SU-DHL-6 (cell line): ENCODE measurements around the gene DIPK1B.

Source experiments
- H2AFZ ChIP-seq: fragments of 200-600 bp; sonication (generic); 2 replicates; pipeline ENCODE4 v1.6.1; 2014; ENCODE audit warnings: low read depth, mild to moderate bottlenecking, moderate library complexity, mixed read lengths, antibody characterized with exemption, low read length; ENCODE audit not compliant: severe bottlenecking
- H3F3A ChIP-seq: fragments of 200-600 bp; shearing (Covaris generic); 2 replicates; pipeline ENCODE4 v1.6.0; 2016; ENCODE audit warnings: antibody characterized with exemption, mild to moderate bottlenecking; ENCODE audit not compliant: insufficient read depth
- H3K27ac ChIP-seq: fragments of 200-600 bp; sonication (generic); 2 replicates; pipeline ENCODE4 v1.5.1; 2016; ENCODE audit warnings: low read depth, mild to moderate bottlenecking, low read length, moderate library complexity, mixed read lengths
- H3K27me3 ChIP-seq: fragments of 200-600 bp; sonication (generic), shearing (Covaris generic); 2 replicates; pipeline ENCODE4 v1.6.0; 2014; ENCODE audit warnings: mild to moderate bottlenecking, low read length
- H3K36me3 ChIP-seq: fragments of 200-600 bp; sonication (generic); 2 replicates; pipeline ENCODE4 v1.6.1; 2014; ENCODE audit warnings: mild to moderate bottlenecking, low read length, mixed read lengths
- H3K4me2 ChIP-seq: fragments of 300-600, 200-600 bp; shearing (Covaris generic), sonication (generic); 2 replicates; pipeline ENCODE4 v1.6.0; 2014; ENCODE audit warnings: low read length, low read depth, mild to moderate bottlenecking; ENCODE audit not compliant: poor library complexity, severe bottlenecking
- H3K4me3 ChIP-seq: fragments of 200-600 bp; sonication (generic); 2 replicates; pipeline ENCODE4 v1.5.1; 2014; ENCODE audit warnings: antibody characterized with exemption, low read length, mild to moderate bottlenecking, mixed read lengths; ENCODE audit not compliant: insufficient read depth, poor library complexity, severe bottlenecking
- H3K79me2 ChIP-seq: fragments of 200-600 bp; sonication (generic); 2 replicates; pipeline ENCODE4 v1.6.1; 2014; ENCODE audit warnings: mild to moderate bottlenecking, low read length, moderate library complexity; ENCODE audit not compliant: insufficient read depth
- H3K9ac ChIP-seq: fragments of 200-600 bp; sonication (generic); 2 replicates; pipeline ENCODE4 v1.7.0; 2014; ENCODE audit warnings: mild to moderate bottlenecking, low read length
- H3K9me2 ChIP-seq: fragments of 200-600 bp; sonication (generic); replicated peaks from 2 replicates; pipeline ENCODE4 v1.6.1; 2014; ENCODE audit warnings: low read length; ENCODE audit not compliant: insufficient read depth
- H3K9me3 ChIP-seq: fragments of 200-600 bp; sonication (generic); 2 replicates; pipeline ENCODE4 v1.6.1; 2014; ENCODE audit warnings: low read length, mixed read lengths; ENCODE audit not compliant: insufficient read depth
- H4K20me1 ChIP-seq: fragments of 200-600 bp; sonication (generic); 2 replicates; pipeline ENCODE4 v1.6.1; 2014; ENCODE audit warnings: low read depth, mild to moderate bottlenecking, antibody characterized with exemption, low read length, moderate library complexity, mixed read lengths
- EZH2phosphoT487 ChIP-seq: fragments of 200-600 bp; sonication (generic), shearing (Covaris generic); conservative IDR thresholded peaks from 2 replicates; pipeline ENCODE4 v1.6.1; 2018; ENCODE audit warnings: mild to moderate bottlenecking, antibody characterized with exemption, low read length, moderate library complexity, mixed read lengths
- TF ChIP-seq, protein P1 (sequence below): fragments of 200-600 bp; sonication (generic); IDR thresholded peaks from one replicate; pipeline ENCODE4 v1.5.1; 2017; ENCODE audit warnings: antibody characterized with exemption, mild to moderate bottlenecking, low read length, moderate library complexity; ENCODE audit not compliant: insufficient read depth, poor library complexity, severe bottlenecking

Gene DIPK1B

DNA sequence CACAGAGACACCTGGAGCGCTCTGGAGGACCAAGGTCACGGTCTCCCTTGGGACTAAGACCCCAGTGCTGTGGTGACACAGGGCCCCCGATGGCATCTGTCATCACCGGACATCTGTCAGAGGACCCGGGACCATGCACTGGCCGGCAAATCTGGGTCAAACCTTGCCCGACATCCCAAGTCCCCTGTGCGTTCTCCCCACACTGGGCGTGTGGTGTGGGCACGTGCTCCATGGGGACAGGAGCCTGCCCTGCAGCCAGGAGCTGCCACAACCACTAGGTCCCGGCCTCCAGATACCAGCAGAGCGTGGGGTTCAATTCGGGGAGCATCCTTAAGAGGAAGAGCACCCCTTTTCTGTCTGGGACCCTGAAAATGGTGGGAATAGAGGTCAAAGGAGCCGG, 28.6 kb upstream of the DIPK1B start:
- H3F3A ChIP-seq: no peaks in the 10 kb centered on the region; the same call in 1 of the 2 replicates
- H3K9ac ChIP-seq: no peak overlapping the region
- H3K79me2 ChIP-seq: no peaks in the 10 kb centered on the region
- no peak overlapping the region for H3K27ac ChIP-seq
- H3K4me2 ChIP-seq: no peak overlapping the region
- H3K27me3 ChIP-seq: no peaks in the 10 kb centered on the region
- no peaks in the 10 kb centered on the region for H3K36me3 ChIP-seq
- no peaks in the 10 kb centered on the region for H4K20me1 ChIP-seq
- H3K4me3 ChIP-seq: no peak overlapping the region
- H2AFZ ChIP-seq: no peak overlapping the region
- no peaks in the 10 kb centered on the region for H3K9me3 ChIP-seq
- no peaks in the 10 kb centered on the region for H3K9me2 ChIP-seq
- TF ChIP-seq, protein P1, sequence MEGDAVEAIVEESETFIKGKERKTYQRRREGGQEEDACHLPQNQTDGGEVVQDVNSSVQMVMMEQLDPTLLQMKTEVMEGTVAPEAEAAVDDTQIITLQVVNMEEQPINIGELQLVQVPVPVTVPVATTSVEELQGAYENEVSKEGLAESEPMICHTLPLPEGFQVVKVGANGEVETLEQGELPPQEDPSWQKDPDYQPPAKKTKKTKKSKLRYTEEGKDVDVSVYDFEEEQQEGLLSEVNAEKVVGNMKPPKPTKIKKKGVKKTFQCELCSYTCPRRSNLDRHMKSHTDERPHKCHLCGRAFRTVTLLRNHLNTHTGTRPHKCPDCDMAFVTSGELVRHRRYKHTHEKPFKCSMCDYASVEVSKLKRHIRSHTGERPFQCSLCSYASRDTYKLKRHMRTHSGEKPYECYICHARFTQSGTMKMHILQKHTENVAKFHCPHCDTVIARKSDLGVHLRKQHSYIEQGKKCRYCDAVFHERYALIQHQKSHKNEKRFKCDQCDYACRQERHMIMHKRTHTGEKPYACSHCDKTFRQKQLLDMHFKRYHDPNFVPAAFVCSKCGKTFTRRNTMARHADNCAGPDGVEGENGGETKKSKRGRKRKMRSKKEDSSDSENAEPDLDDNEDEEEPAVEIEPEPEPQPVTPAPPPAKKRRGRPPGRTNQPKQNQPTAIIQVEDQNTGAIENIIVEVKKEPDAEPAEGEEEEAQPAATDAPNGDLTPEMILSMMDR: no peak
- TF ChIP-seq EZH2phosphoT487: no peak

GRCh38 chr9:136684339-136684738, 28.0 kb upstream of the DIPK1B start:
- Histone ChIP-seq H3K79me2 (no peaks in the 10 kb centered on the region), H3F3A (no peaks in the 10 kb centered on the region; the same call in 1 of the 2 replicates), H4K20me1 (no peaks in the 10 kb centered on the region), H3K36me3 (no peaks in the 10 kb centered on the region), H3K4me2 (no peak overlapping the region), H3K27me3 (no peaks in the 10 kb centered on the region), H2AFZ (no peak overlapping the region), H3K9me3 (no peaks in the 10 kb centered on the region), H3K4me3 (no peak overlapping the region), H3K9ac (no peak overlapping the region), H3K27ac (no peak overlapping the region), H3K9me2 (no peaks in the 10 kb centered on the region)
- TF ChIP-seq, protein P1: no peak
- no peak for TF ChIP-seq EZH2phosphoT487

DNA sequence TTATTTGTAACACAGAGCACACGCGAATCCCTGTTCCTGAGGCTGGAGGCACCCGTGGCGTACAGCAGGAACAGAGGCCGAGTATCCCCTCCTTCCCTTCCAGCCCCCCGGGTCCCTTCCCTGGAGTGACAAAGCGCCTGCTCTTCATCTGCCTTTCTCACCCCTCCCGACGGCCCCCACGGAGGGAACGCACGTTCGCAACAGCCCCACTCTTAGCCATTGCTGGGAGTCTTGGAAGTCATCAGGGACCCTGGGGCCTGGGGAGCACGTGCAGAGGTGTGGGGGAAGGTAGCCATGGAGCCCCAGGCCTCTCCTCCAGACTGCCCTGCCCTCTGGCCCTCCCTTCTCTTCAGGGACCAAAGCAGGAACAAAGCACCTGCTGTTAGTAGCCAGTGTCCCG, 27.6 kb upstream of the DIPK1B start:
- Histone ChIP-seq H3K4me3 (no peak overlapping the region), H2AFZ (no peak overlapping the region), H3K36me3 (no peaks in the 10 kb centered on the region), H3K79me2 (no peaks in the 10 kb centered on the region), H4K20me1 (no peaks in the 10 kb centered on the region), H3K4me2 (no peak overlapping the region), H3K9ac (no peak overlapping the region), H3K27ac (no peak overlapping the region), H3K9me3 (no peaks in the 10 kb centered on the region), H3F3A (no peaks in the 10 kb centered on the region; the same call in 1 of the 2 replicates), H3K27me3 (no peaks in the 10 kb centered on the region), H3K9me2 (no peaks in the 10 kb centered on the region)
- TF ChIP-seq EZH2phosphoT487: no peak
- TF ChIP-seq, protein P1: no peak

DNA sequence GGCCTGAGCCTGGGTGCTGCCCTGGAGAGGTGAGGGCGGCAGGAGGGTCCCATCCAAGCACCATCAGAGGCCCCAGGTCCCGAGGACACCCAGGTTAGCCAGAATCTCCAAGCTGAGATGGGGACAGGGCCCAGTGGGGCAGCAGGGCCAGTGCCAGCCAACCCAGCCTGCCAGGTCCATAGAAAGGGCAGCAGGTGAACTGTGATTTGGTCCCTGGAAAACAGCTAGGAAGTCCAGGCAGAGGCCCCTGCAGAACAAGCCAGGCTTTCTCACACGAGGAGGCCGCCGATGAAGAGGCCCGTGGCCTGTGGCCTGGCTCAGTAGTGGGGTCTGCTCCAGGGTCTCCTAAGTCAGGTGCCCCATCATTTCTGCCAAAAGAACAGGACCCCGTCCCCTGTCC, 27.2 kb upstream of the DIPK1B start:
- Histone ChIP-seq H3F3A (no peaks in the 10 kb centered on the region; the same call in 1 of the 2 replicates), H3K4me3 (no peak overlapping the region), H2AFZ (no peak overlapping the region), H4K20me1 (no peaks in the 10 kb centered on the region), H3K79me2 (no peaks in the 10 kb centered on the region), H3K27ac (no peak overlapping the region), H3K4me2 (no peak overlapping the region), H3K9me3 (no peaks in the 10 kb centered on the region), H3K27me3 (no peaks in the 10 kb centered on the region), H3K36me3 (no peaks in the 10 kb centered on the region), H3K9ac (no peak overlapping the region), H3K9me2 (no peaks in the 10 kb centered on the region)
- TF ChIP-seq, protein P1: no peak
- TF ChIP-seq EZH2phosphoT487: no peak
